Measurements from ENCODE around the gene LNPK. TPM values are rescaled to one million over a fixed set of nuclear protein-coding genes. Genes with fewer than 3 reads are reported as not detected.
A peak's percentile ranks its signal among the peaks of the same experiment; 100 is the strongest.
"Not testable (repeated sequence)": the region's sequence is repeated elsewhere in the genome, so short reads cannot be mapped to it uniquely, and the experiment has no call there.

Gene LNPK
- total RNA-seq, 4 donors from 2014 or later, result 23.0 to 84.4 (median 50.1) TPM

DNA sequence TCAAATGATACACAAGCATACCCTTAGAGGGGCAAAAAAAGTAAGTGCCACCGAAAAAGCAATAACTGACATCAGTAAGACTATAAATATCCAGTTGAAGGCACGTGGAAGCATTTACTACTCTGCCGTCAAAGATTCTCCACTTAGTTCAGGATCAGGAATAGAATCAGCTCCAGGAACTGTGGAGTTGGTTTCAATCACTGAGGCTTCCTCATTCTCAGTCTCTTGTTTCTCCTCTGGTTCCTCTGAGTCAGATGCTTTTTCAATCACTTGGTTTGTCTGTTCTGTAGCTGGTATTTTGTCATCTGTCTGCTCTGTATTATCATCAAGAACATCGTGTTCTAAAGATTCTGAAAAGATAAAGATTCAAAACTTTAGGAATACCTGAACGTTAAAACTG lies 72.2 kb downstream of the LNPK start:
- Histone ChIP-seq H3K4me3 (no peak overlapping the region), H3K9me3 (no peaks in the 10 kb centered on the region), H3K27ac (peak overlapping the region; percentile 65 to 85 (median 84)), H3K27me3 (no peaks in the 10 kb centered on the region), H3K4me1 (peaks cover 26 to 33% of the 10 kb centered on the region in 2 donors), H3K36me3 (no peaks in the 10 kb centered on the region)
- in situ Hi-C loops (cut with MboI; ENCODE audit: low sequenced_read_pairs in 4 of 4), result no loop called here
- ATAC-seq (peak; percentile 99), DNase-seq (peak; percentile 31 to 35)
- intact Hi-C loops (cut with DNase I; ENCODE audit: low total_unique reads), result loop anchor here (1.0 to 10.0 kb wide), 4 partner anchors 72 to 765 kb away; partner anchors contain the start of genes ATF2 and LNPK
- TF ChIP-seq, protein P1, sequence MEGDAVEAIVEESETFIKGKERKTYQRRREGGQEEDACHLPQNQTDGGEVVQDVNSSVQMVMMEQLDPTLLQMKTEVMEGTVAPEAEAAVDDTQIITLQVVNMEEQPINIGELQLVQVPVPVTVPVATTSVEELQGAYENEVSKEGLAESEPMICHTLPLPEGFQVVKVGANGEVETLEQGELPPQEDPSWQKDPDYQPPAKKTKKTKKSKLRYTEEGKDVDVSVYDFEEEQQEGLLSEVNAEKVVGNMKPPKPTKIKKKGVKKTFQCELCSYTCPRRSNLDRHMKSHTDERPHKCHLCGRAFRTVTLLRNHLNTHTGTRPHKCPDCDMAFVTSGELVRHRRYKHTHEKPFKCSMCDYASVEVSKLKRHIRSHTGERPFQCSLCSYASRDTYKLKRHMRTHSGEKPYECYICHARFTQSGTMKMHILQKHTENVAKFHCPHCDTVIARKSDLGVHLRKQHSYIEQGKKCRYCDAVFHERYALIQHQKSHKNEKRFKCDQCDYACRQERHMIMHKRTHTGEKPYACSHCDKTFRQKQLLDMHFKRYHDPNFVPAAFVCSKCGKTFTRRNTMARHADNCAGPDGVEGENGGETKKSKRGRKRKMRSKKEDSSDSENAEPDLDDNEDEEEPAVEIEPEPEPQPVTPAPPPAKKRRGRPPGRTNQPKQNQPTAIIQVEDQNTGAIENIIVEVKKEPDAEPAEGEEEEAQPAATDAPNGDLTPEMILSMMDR (IDR thresholded peaks at IDR 0.05 in 4 of 5, conservative IDR thresholded peaks at IDR 0.05 in 1 of 5), result no peak
- TF ChIP-seq POLR2A (IDR thresholded peaks at IDR 0.05), result peak; percentile 7 to 42

DNA sequence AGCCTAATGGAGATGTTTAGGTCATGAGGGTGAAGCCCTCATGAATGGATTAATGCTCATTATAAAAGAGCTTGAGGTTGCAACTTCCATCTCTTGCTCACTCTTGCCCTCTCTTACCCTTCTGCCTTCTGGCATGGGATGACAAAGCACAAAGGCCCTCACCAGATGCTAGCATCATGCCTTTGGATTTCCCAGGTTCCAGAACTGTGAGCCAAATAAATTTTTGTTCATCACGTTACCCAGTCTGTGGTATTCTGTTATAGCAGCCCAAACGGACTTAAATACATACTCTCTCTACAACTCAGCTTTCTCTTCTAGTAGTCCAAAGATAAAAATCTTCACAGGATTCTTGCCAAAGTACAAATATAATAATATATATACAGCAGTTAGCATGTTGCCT lies 75.8 kb downstream of the LNPK start:
- H3K36me3 ChIP-seq, result no peaks in the 10 kb centered on the region
- no peaks in the 10 kb centered on the region for H3K27me3 ChIP-seq
- intact Hi-C loops (cut with DNase I; ENCODE audit: low total_unique reads), result no loop called here
- ATAC-seq (no peak), DNase-seq (no peak)
- TF ChIP-seq, protein P1 (IDR thresholded peaks at IDR 0.05 in 4 of 5, conservative IDR thresholded peaks at IDR 0.05 in 1 of 5), result no peak
- no peak for TF ChIP-seq POLR2A (IDR thresholded peaks at IDR 0.05)
- peaks cover 19 to 31% of the 10 kb centered on the region in 2 donors for H3K4me1 ChIP-seq
- in situ Hi-C loops (cut with MboI; ENCODE audit: low sequenced_read_pairs in 4 of 4), result no loop called here
- peak overlapping the region in 1 of 4 donors; percentile 34 for H3K27ac ChIP-seq
- H3K9me3 ChIP-seq, result no peaks in the 10 kb centered on the region
- no peak overlapping the region for H3K4me3 ChIP-seq

DNA sequence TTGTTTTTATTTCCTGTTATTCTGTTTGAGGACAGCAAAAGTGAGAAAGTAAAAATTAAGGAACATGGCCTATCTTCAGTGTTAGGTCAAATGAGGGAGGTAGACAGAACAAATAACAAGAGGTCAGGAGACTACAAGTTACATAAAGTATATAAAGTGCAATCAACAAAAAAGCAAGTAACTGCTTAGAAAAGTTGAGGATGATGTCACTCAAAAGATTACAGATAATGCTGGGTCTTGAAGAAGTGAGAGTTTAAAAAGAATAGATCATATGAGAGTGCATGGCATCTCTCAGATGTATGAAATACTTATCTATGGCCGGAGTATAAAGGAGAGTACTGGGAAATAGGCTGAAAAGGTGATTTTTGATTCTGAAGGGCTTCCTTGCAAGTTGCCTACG lies 79.9 kb downstream of the LNPK start:
- intact Hi-C loops (cut with DNase I; ENCODE audit: low total_unique reads) (no loop called here), in situ Hi-C loops (cut with MboI; ENCODE audit: low sequenced_read_pairs in 4 of 4) (no loop called here)
- Histone ChIP-seq H3K27me3 (no peaks in the 10 kb centered on the region), H3K36me3 (no peaks in the 10 kb centered on the region), H3K4me1 (peaks cover 0 to 6% of the 10 kb centered on the region in 2 donors), H3K4me3 (no peak overlapping the region), H3K27ac (no peak overlapping the region), H3K9me3 (no peaks in the 10 kb centered on the region)
- TF ChIP-seq, protein P1 (IDR thresholded peaks at IDR 0.05 in 4 of 5, conservative IDR thresholded peaks at IDR 0.05 in 1 of 5), result no peak
- no peak for TF ChIP-seq POLR2A (IDR thresholded peaks at IDR 0.05)
- no peak for ATAC-seq
- DNase-seq, result no peak

DNA sequence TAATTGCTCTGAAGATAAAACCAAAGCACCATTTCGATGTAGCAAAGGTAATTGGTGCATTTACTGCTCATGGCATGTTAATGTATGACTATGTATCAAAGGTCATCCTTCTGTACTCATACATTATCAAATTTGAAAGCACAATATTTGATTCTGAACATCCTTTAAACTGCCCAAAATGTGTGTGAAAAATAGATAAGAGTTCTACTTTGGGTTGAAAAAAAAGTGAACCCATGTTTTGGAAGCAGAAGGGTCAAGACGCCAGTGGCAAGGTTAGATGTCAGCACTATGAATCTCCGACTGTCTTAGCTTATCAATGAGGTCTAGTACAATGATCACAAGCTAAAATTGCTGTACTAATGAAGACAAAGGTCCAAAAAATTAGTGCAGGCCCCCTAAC lies 83.1 kb downstream of the LNPK start:
- Histone ChIP-seq H3K4me3 (no peak overlapping the region), H3K4me1 (no peaks in the 10 kb centered on the region), H3K9me3 (no peaks in the 10 kb centered on the region), H3K27me3 (no peaks in the 10 kb centered on the region), H3K36me3 (no peaks in the 10 kb centered on the region), H3K27ac (no peak overlapping the region)
- no peak for TF ChIP-seq POLR2A (IDR thresholded peaks at IDR 0.05)
- TF ChIP-seq, protein P1 (IDR thresholded peaks at IDR 0.05 in 4 of 5, conservative IDR thresholded peaks at IDR 0.05 in 1 of 5), result no peak
- intact Hi-C loops (cut with DNase I; ENCODE audit: low total_unique reads) (no loop called here), in situ Hi-C loops (cut with MboI; ENCODE audit: low sequenced_read_pairs in 4 of 4) (no loop called here)
- ATAC-seq (no peak), DNase-seq (no peak)

DNA sequence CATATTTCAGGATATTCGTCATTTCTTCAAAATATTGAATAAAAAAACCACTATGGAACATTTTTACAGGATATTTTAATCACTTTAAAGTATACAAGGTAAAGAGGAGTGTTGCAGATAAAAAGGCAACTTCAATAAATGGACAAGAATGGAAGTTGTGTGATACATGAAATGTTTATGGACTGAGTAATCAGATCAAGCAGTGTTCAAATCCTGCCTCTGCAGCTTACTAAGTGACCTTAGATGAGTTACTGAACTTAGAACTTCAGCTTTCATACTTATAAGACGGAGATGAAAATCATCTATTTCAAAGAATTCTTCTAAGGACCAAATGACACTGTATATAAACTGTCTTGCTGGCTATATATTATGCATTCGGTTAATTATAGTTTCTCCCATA lies 87.2 kb downstream of the LNPK start:
- in situ Hi-C loops (cut with MboI; ENCODE audit: low sequenced_read_pairs in 4 of 4), result no loop called here
- intact Hi-C loops (cut with DNase I; ENCODE audit: low total_unique reads), result no loop called here
- no peaks in the 10 kb centered on the region for H3K27me3 ChIP-seq
- no peak for DNase-seq
- H3K4me3 ChIP-seq, result no peak overlapping the region
- no peaks in the 10 kb centered on the region for H3K9me3 ChIP-seq
- no peaks in the 10 kb centered on the region for H3K36me3 ChIP-seq
- no peak overlapping the region for H3K27ac ChIP-seq
- no peak for ATAC-seq
- H3K4me1 ChIP-seq, result no peaks in the 10 kb centered on the region
- TF ChIP-seq, protein P1 (IDR thresholded peaks at IDR 0.05 in 4 of 5, conservative IDR thresholded peaks at IDR 0.05 in 1 of 5), result no peak

DNA sequence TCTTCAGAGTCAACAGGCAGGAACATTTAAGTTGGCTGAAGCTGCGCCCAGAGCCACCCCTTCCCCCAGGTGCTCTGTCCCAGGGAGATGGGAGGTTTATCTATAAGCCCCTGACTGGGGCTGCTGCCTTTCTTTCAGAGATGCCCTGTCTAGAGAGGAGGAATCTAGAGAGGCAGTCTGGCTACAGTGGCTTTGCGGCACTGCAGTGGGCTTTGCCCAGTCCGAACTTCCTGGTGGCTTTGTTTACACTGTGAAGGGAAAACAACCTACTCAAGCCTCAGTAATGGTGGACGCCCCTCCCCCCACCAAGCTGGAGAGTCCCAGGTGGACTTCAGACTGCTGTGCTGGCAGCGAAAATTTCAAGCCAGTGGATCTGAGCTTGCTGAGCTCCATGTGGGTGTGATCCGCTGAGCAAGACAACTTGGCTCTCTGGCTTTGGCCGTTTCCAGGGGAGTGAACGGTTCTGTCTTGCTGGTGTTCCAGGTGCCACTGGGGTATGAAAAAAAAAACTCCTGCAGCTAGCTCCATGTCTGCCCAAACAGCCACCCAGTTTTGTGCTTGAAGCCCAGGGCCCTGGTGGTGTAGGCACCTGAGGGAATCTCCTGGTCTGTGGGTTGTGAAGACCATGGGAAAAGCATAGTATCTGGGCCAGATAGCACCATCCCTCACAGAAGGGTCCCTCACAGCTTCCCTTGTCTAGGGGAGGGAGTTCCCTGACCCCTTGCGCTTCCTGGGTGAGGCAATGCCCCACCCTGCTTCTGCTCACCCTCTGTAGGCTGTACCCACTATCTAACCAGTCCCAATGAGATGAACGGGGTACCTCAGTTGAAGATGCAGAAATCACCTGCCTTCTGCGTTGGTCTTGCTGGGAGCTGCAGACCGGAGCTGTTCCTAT lies 88.0 kb downstream of the LNPK start:
- H3K4me3 ChIP-seq; H3K4me1 ChIP-seq; DNase-seq; H3K27ac ChIP-seq; H3K9me3 ChIP-seq; H3K36me3 ChIP-seq; in situ Hi-C loops (cut with MboI; ENCODE audit: low sequenced_read_pairs in 4 of 4); ATAC-seq; H3K27me3 ChIP-seq; intact Hi-C loops (cut with DNase I; ENCODE audit: low total_unique reads): not testable (repeated sequence)

DNA sequence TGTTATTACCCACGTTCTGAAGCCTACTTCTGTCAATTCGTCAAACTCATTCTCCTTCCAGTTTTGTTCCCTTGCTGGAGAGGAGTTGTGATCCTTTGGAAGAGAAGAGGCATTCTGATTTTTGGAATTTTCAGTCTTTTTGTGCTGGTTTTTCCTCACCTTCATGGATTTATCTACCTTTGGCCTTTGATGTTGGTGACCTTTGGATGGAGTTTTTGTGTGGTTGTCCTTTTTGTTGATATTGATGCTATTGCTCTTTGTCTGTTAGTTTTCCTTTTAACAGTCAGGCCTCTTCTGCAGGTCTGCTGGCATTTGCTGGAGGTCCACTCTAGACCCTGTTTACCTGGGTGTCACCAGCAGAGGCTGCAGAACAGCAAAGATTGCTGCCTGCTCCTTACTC lies 88.8 kb downstream of the LNPK start:
- H3K4me1 ChIP-seq; H3K27me3 ChIP-seq; H3K4me3 ChIP-seq; DNase-seq; H3K9me3 ChIP-seq; H3K36me3 ChIP-seq; in situ Hi-C loops (cut with MboI; ENCODE audit: low sequenced_read_pairs in 4 of 4); intact Hi-C loops (cut with DNase I; ENCODE audit: low total_unique reads); H3K27ac ChIP-seq; ATAC-seq: not testable (repeated sequence)

Measured in gastrocnemius medialis (tissue), 4 donors.